H1 (cell line): ENCODE measurements around the gene CABP2. TPM values are rescaled to one million over a fixed set of nuclear protein-coding genes. Genes with fewer than 3 reads are reported as not detected.

Experiments
- CTCF ChIA-PET: fragments of 300-600 bp; sonication (Branson Sonifier 250); formaldehyde crosslinking; loops from one replicate; lab custom pipeline; 2021; ENCODE audit not compliant: partially characterized antibody; lab: Charles Lee
- POLR2A ChIA-PET: fragments of 300-600 bp; sonication (Branson Sonifier 250); formaldehyde crosslinking; loops from one replicate; lab custom pipeline; 2021; ENCODE audit warnings: inconsistent platforms; ENCODE audit not compliant: partially characterized antibody; lab: Charles Lee
- DNase-seq, 2 experiments: peaks; one replicate each; pipeline versions ENCODE4 v3.0.0 to v3.0.0-alpha.2; 2010 to 2022; ENCODE audit warnings: low spot score in 2 of 2, low read depth in 1 of 2, mixed read lengths in 1 of 2
- FAIRE-seq: peaks from 2 replicates; lab custom pipeline; 2011; peaks lifted over from hg19 to GRCh38; lab: Jason Lieb, UNC
- H2AFZ ChIP-seq: 2 replicates; pipeline ENCODE4 v1.8.1; 2012; ENCODE audit warnings: low read length, inconsistent platforms
- H2AK5ac ChIP-seq: 2 replicates; pipeline ENCODE4 v1.6.1; 2013; ENCODE audit warnings: low read depth, low read length
- H2BK120ac ChIP-seq: replicated peaks from 2 replicates; pipeline ENCODE3; 2013; ENCODE audit warnings: low read depth, low read length, inconsistent platforms
- H2BK12ac ChIP-seq: 2 replicates; pipeline ENCODE4 v1.6.1; 2013; ENCODE audit warnings: low read depth, low read length
- H2BK15ac ChIP-seq: 2 replicates; pipeline ENCODE4 v1.6.1; 2013; ENCODE audit warnings: low read length
- H2BK20ac ChIP-seq: 2 replicates; pipeline ENCODE4 v1.6.1; 2013; ENCODE audit warnings: low read length
- H2BK5ac ChIP-seq: 2 replicates; pipeline ENCODE4 v1.6.1; 2013; ENCODE audit warnings: low read depth, low read length
- H3K14ac ChIP-seq: 2 replicates; pipeline ENCODE4 v1.6.1; 2013; ENCODE audit warnings: inconsistent platforms; ENCODE audit not compliant: insufficient read length
- H3K18ac ChIP-seq: 2 replicates; pipeline ENCODE4 v1.6.1; 2013; ENCODE audit warnings: low read length; ENCODE audit errors: extremely low read depth
- H3K23ac ChIP-seq: 2 replicates; pipeline ENCODE4 v1.6.1; 2013; ENCODE audit warnings: inconsistent platforms; ENCODE audit not compliant: insufficient read length
- H3K23me2 ChIP-seq: 2 replicates; pipeline ENCODE4 v1.6.1; 2013; ENCODE audit warnings: low read depth, low read length
- H3K27ac ChIP-seq: 2 replicates; pipeline ENCODE4 v1.6.1; 2011; ENCODE audit warnings: low read depth, low read length, inconsistent platforms
- H3K27me3 ChIP-seq, 4 experiments: replicated peaks in 1 of 4; 1 replicate in 1 of 4; 2 replicates in 3 of 4; pipeline versions ENCODE4 v1.6.1 to v1.8.1; 2011 to 2013; ENCODE audit warnings: low read length in 3 of 4, mild to moderate bottlenecking in 3 of 4, inconsistent platforms in 2 of 4, mixed read lengths in 2 of 4, moderate library complexity in 1 of 4; ENCODE audit not compliant: control insufficient read depth in 3 of 4, insufficient read depth in 3 of 4; ENCODE audit errors: extremely low read depth in 1 of 4
- H3K36me3 ChIP-seq, 4 experiments: 2 replicates each; pipeline versions ENCODE4 v1.6.1 to v1.8.1; 2011 to 2013; ENCODE audit warnings: mild to moderate bottlenecking in 4 of 4, low read length in 3 of 4, moderate library complexity in 2 of 4, control low read depth in 1 of 4, inconsistent platforms in 1 of 4; ENCODE audit not compliant: insufficient read depth in 4 of 4, control insufficient read depth in 2 of 4
- H3K4ac ChIP-seq: replicated peaks from 2 replicates; pipeline ENCODE3; 2013; ENCODE audit warnings: low read length, low read depth, mixed read lengths, inconsistent platforms; ENCODE audit not compliant: insufficient read length
- H3K4me1 ChIP-seq, 4 experiments: replicated peaks in 1 of 4; 1 replicate in 1 of 4; 2 replicates in 3 of 4; pipeline versions ENCODE4 v1.6.1 to v1.8.1; 2011 to 2013; ENCODE audit warnings: low read length in 3 of 4, inconsistent platforms in 2 of 4, mixed read lengths in 1 of 4; ENCODE audit not compliant: insufficient read depth in 4 of 4, control insufficient read depth in 3 of 4
- H3K4me2 ChIP-seq, 2 experiments: 2 replicates each; pipeline versions ENCODE4 v1.6.1 to v1.8.1; 2011 to 2013; ENCODE audit warnings: low read depth in 2 of 2, low read length in 2 of 2, control low read depth in 1 of 2, inconsistent platforms in 1 of 2, mild to moderate bottlenecking in 1 of 2; ENCODE audit not compliant: insufficient read depth in 1 of 2
- H3K4me3 ChIP-seq, 4 experiments: fragments of 200-600, 300-600 bp in 1 of 4; sonication (generic), shearing (Covaris generic), sonication (Bioruptor Twin) in 1 of 4; 2 replicates each; pipeline versions ENCODE4 v1.5.1 to v1.8.1; 2011 to 2016; ENCODE audit warnings: low read length in 4 of 4, low read depth in 3 of 4, control low read depth in 2 of 4, inconsistent platforms in 2 of 4, mild to moderate bottlenecking in 2 of 4, mixed read lengths in 1 of 4, moderate library complexity in 1 of 4; ENCODE audit not compliant: insufficient read depth in 2 of 4; ENCODE audit errors: extremely low read depth in 1 of 4
- H3K56ac ChIP-seq: replicated peaks from 2 replicates; pipeline ENCODE3; 2013; ENCODE audit warnings: low read depth, mild to moderate bottlenecking, mixed read lengths, low read length, inconsistent platforms; ENCODE audit not compliant: insufficient read length
- H3K79me1 ChIP-seq: 2 replicates; pipeline ENCODE4 v1.6.1; 2013; ENCODE audit warnings: low read depth, low read length, control low read depth
- H3K79me2 ChIP-seq, 2 experiments: 2 replicates each; pipeline versions ENCODE4 v1.6.1 to v1.8.1; 2012 to 2013; ENCODE audit warnings: low read length in 2 of 2, mild to moderate bottlenecking in 2 of 2, inconsistent platforms in 1 of 2; ENCODE audit not compliant: insufficient read depth in 2 of 2, control insufficient read depth in 1 of 2
- H3K9ac ChIP-seq, 4 experiments: replicated peaks in 1 of 4; 1 replicate in 1 of 4; 2 replicates in 3 of 4; pipeline versions ENCODE4 v1.6.1 to v1.8.1; 2011 to 2013; ENCODE audit warnings: low read depth in 3 of 4, low read length in 3 of 4, control low read depth in 2 of 4, mild to moderate bottlenecking in 2 of 4, moderate library complexity in 2 of 4, inconsistent platforms in 1 of 4; ENCODE audit errors: extremely low read depth in 1 of 4
- H3K9me3 ChIP-seq, 2 experiments: 2 replicates each; pipeline versions ENCODE4 v1.6.1 to v1.8.1; 2012 to 2013; ENCODE audit warnings: mild to moderate bottlenecking in 2 of 2, moderate library complexity in 2 of 2, control low read depth in 1 of 2, inconsistent platforms in 1 of 2, low read depth in 1 of 2, low read length in 1 of 2, mixed read lengths in 1 of 2; ENCODE audit not compliant: insufficient read depth in 2 of 2
- H4K20me1 ChIP-seq, 2 experiments: replicated peaks in 1 of 2; 2 replicates each; pipeline versions ENCODE3 to v1.8.1; 2011 to 2013; ENCODE audit warnings: inconsistent platforms in 2 of 2, low read length in 2 of 2, mild to moderate bottlenecking in 1 of 2; ENCODE audit not compliant: insufficient read depth in 2 of 2, control insufficient read depth in 1 of 2
- H4K5ac ChIP-seq: 2 replicates; pipeline ENCODE4 v1.6.1; 2013; ENCODE audit warnings: low read length, low read depth, mixed read lengths, inconsistent platforms; ENCODE audit not compliant: insufficient read length
- H4K8ac ChIP-seq: 2 replicates; pipeline ENCODE4 v1.8.0; 2013; ENCODE audit warnings: mild to moderate bottlenecking, moderate library complexity, low read length, inconsistent platforms; ENCODE audit not compliant: insufficient read depth; ENCODE audit errors: extremely low read depth
- H4K91ac ChIP-seq: replicated peaks from 2 replicates; pipeline ENCODE3; 2013; ENCODE audit warnings: low read length, mixed read lengths, inconsistent platforms; ENCODE audit not compliant: insufficient read length
- CHD2 ChIP-seq: IDR thresholded peaks from 2 replicates; pipeline ENCODE4 v1.6.1; 2012; ENCODE audit warnings: low read length, improper control_type of control experiment
- EP300 ChIP-seq, 2 experiments: IDR thresholded peaks; 1 replicate in 1 of 2; 2 replicates in 1 of 2; pipeline ENCODE4 v1.6.1; 2011 to 2012; ENCODE audit warnings: low read depth in 2 of 2, low read length in 2 of 2, mild to moderate bottlenecking in 2 of 2, borderline replicate concordance in 1 of 2, inconsistent platforms in 1 of 2, moderate library complexity in 1 of 2
- FOSL1 ChIP-seq: IDR thresholded peaks from 2 replicates; pipeline ENCODE4 v1.6.1; 2011; ENCODE audit warnings: mild to moderate bottlenecking, low read depth, low read length, moderate library complexity; ENCODE audit not compliant: insufficient read depth
- KDM4A ChIP-seq: IDR thresholded peaks from one replicate; pipeline ENCODE4 v1.7.1; 2012; ENCODE audit warnings: low read depth, mild to moderate bottlenecking, moderate library complexity, low read length, inconsistent platforms; ENCODE audit not compliant: severe bottlenecking
- NANOG ChIP-seq: IDR thresholded peaks from 2 replicates; pipeline ENCODE4 v1.6.1; 2011; ENCODE audit warnings: low read length, low read depth, mild to moderate bottlenecking, inconsistent platforms; ENCODE audit not compliant: insufficient read depth, poor library complexity, severe bottlenecking
- POU5F1 ChIP-seq: IDR thresholded peaks from 2 replicates; pipeline ENCODE4 v1.6.1; 2011; ENCODE audit warnings: low read depth, mild to moderate bottlenecking, low read length, moderate library complexity
- SIN3A ChIP-seq, 2 experiments: IDR thresholded peaks in 1 of 2; conservative IDR thresholded peaks in 1 of 2; 2 replicates each; pipeline ENCODE4 v1.6.1; 2011 to 2012; ENCODE audit warnings: low read length in 2 of 2, improper control_type of control experiment in 1 of 2, low read depth in 1 of 2, mild to moderate bottlenecking in 1 of 2
- SIRT6 ChIP-seq: IDR thresholded peaks from one replicate; pipeline ENCODE4 v1.7.1; 2012; ENCODE audit warnings: low read length, inconsistent platforms
- SIX5 ChIP-seq: IDR thresholded peaks from 2 replicates; pipeline ENCODE4 v1.6.1; 2011; ENCODE audit warnings: mild to moderate bottlenecking, low read depth, low read length
- SP4 ChIP-seq: IDR thresholded peaks from 2 replicates; pipeline ENCODE4 v1.6.1; 2012; ENCODE audit warnings: low read length, inconsistent platforms
- WGBS, 2 experiments: shearing (Covaris generic) in 1 of 2; methylation state at CpG; one replicate each; pipeline versions ENCODE4 v1.1.6 to v1.1.7; 2013 to 2015; ENCODE audit warnings: low lambda C conversion rate in 2 of 2, mixed read lengths in 2 of 2, inconsistent platforms in 1 of 2, low coverage in 1 of 2, missing lambda C conversion rate in 1 of 2; ENCODE audit not compliant: insufficient replicate concordance in 2 of 2, insufficient coverage in 1 of 2, insufficient read length in 1 of 2; ENCODE audit errors: extremely low coverage in 1 of 2, missing lambda C conversion rate in 1 of 2; 5-methylcytosine and 5-hydroxymethylcytosine counted together
- polyA plus RNA-seq, 7 experiments: library from polyadenylated mRNA; depleted of rRNA in 3 of 7; stranded (reverse) in 5 of 7; unstranded in 2 of 7; fragments of >200 nt in 5 of 7; fragments of 200-250 nt in 2 of 7; gene quantifications; 1 replicate in 5 of 7; 2 replicates in 1 of 7; 4 replicates in 1 of 7; pipeline versions ENCODE4 v1.2.1 to v1.2.3, GENCODE V29; 2011 to 2013; ENCODE audit warnings: missing spikeins in 2 of 7, mixed read lengths in 2 of 7
- total RNA-seq: library from RNA; stranded (reverse); fragmentation: NEBNext Ultra II Directional; extraction: Animal tissue kit (Norgen Biotek cat#: 25700); gene quantifications from 2 replicates; pipeline ENCODE4 v1.2.1, GENCODE V29; 2021
- TF ChIP-seq, protein P1 (sequence below): IDR thresholded peaks from 2 replicates; pipeline ENCODE4 v1.6.1; 2012; ENCODE audit warnings: inconsistent platforms

CABP2 gene
- total and polyA plus RNA-seq, 2 of the 8 experiments (the other 6 are each of a cell fraction or from before 2014, with no cell fraction given): not detected

- no peak overlapping the region for H3K14ac ChIP-seq
- 4% methylated on average over 44 of the region's 57 CpGs; no CpG with 5 or more reads in 1 of the 2 experiments for WGBS, 2 experiments
- peak; percentile 88 to 99 for DNase-seq
- H3K4me2 ChIP-seq: peak overlapping the region; percentile 66 to 83
- no peak overlapping the region for H2AK5ac ChIP-seq
- peaks cover 3 to 10% of the 10 kb centered on the region in 2 experiments for H4K20me1 ChIP-seq
- ChIA-PET POLR2A (no interaction called here), CTCF (no interaction called here)
- H3K27me3 ChIP-seq: peaks cover 0 to 7% (median 3%) of the 10 kb centered on the region in 4 experiments; a peak in 3 of 7 replicates
- H2BK20ac ChIP-seq: no peak overlapping the region
- H2BK15ac ChIP-seq: no peak overlapping the region
- no peak overlapping the region for H4K91ac ChIP-seq
- H3K4ac ChIP-seq: no peak overlapping the region
- H2AFZ ChIP-seq: 0 out of 2 replicates have a peak overlapping the region, but pooled peaks have one; percentile 47
- peaks cover 0 to 27% (median 10%) of the 10 kb centered on the region in 4 experiments; a peak in 6 of 7 replicates for H3K4me1 ChIP-seq
- 0 out of 4 replicates have a peak, but pooled peaks cover 0 to 8% of the 10 kb centered on the region in 2 experiments for H3K79me2 ChIP-seq
- peaks cover 21% of the 10 kb centered on the region for H3K23me2 ChIP-seq
- H2BK5ac ChIP-seq: peak overlapping the region; percentile 96
- H3K27ac ChIP-seq: peak overlapping the region; percentile 88
- H3K23ac ChIP-seq: no peak overlapping the region
- H3K4me3 ChIP-seq: peak overlapping the region; percentile 74 to 89 (median 86)
- peak overlapping the region; percentile 72 to 87 (median 80) for H3K9ac ChIP-seq
- peak overlapping the region; percentile 99 for H3K18ac ChIP-seq
- no peak overlapping the region for H2BK12ac ChIP-seq
- no peaks in the 10 kb centered on the region for H3K36me3 ChIP-seq
- peak overlapping the region; percentile 87 for H4K5ac ChIP-seq
- no peaks in the 10 kb centered on the region for H3K9me3 ChIP-seq
- no peak for FAIRE-seq
- H2BK120ac ChIP-seq: no peak overlapping the region
- H4K8ac ChIP-seq: peak overlapping the region; percentile 96
- H3K56ac ChIP-seq: peak overlapping the region; percentile 85
- H3K79me1 ChIP-seq: no peaks in the 10 kb centered on the region
- TF ChIP-seq EP300 (IDR thresholded peaks at IDR 0.05; ENCODE audit: borderline replicate concordance in 1 of 2, low read depth in 2 of 2, low read length in 2 of 2) (peak in 1 of 2 experiments; percentile 17; a peak in 2 of 3 replicates), SIRT6 (no peak), SP4 (no peak; the same call in 1 of the 2 replicates), KDM4A (peak; percentile 82), POU5F1 (no peak), CHD2 (no peak), SIX5 (no peak), SIN3A (conservative IDR thresholded peaks at IDR 0.05 in 1 of 2, IDR thresholded peaks at IDR 0.05 in 1 of 2; ENCODE audit: low read depth in 1 of 2, low read length in 2 of 2) (peak; percentile 59 to 90; a peak in 1 of 4 replicates), FOSL1 (no peak), NANOG (no peak)
- TF ChIP-seq, protein P1, sequence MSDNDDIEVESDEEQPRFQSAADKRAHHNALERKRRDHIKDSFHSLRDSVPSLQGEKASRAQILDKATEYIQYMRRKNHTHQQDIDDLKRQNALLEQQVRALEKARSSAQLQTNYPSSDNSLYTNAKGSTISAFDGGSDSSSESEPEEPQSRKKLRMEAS: peak; percentile 79
Observed at GRCh38 chr11:67508486-67509121, 14.6 kb downstream of the CABP2 start.
